A549 (cell line): ENCODE measurements around the gene PNPLA7. TPM values are rescaled to one million over a fixed set of nuclear protein-coding genes. Genes with fewer than 3 reads are reported as not detected.

Experiments used
- ATAC-seq, 2 experiments: fragments of 200-7000 bp in 1 of 2; fragments of >200 bp in 1 of 2; cut with Nextera tagmentation in 1 of 2; cut with Tn5 transposase in 1 of 2; 3 replicates each; pipeline versions ENCODE4 v1.8.0 to v1.9.1; 2018 to 2020; ENCODE audit warnings: mild to moderate bottlenecking in 1 of 2, moderate library complexity in 1 of 2
- CTCF ChIA-PET: fragments of 300-600 bp; sonication (Branson Sonifier 250); formaldehyde crosslinking; extraction: SDS; loops from one replicate; lab custom pipeline; 2021; ENCODE audit warnings: antibody characterized with exemption, inconsistent platforms; lab: Yijun Ruan, JAX
- POLR2A ChIA-PET: fragments of 350-600 bp; formaldehyde crosslinking; extraction: SDS; loops from one replicate; lab custom pipeline; 2021; ENCODE audit warnings: antibody characterized with exemption, inconsistent platforms; lab: Yijun Ruan, JAX
- DNase-seq, 2 experiments: peaks; one replicate each; pipeline versions ENCODE4 v3.0.0 to v3.0.0-alpha.2; 2011 to 2016; ENCODE audit warnings: low read depth in 1 of 2, low spot score in 1 of 2
- FAIRE-seq: peaks from 2 replicates; lab custom pipeline; 2011; peaks lifted over from hg19 to GRCh38; lab: Jason Lieb, UNC
- H3K27ac ChIP-seq, 2 experiments: fragments of >200 bp; sonication (Bioruptor Twin); formaldehyde crosslinking; 3 replicates each; pipeline ENCODE4 v1.5.1; 2016 to 2017
- H3K4me1 ChIP-seq: fragments of >200 bp; sonication (Bioruptor Twin); formaldehyde crosslinking; 3 replicates; pipeline ENCODE4 v1.6.1; 2016
- H3K4me2 ChIP-seq: fragments of >200 bp; sonication (Bioruptor Twin); formaldehyde crosslinking; 3 replicates; pipeline ENCODE4 v1.6.1; 2016
- H3K4me3 ChIP-seq: fragments of >200 bp; sonication (Bioruptor Twin); formaldehyde crosslinking; 3 replicates; pipeline ENCODE4 v1.5.1; 2016
- H3K9me3 ChIP-seq: fragments of >200 bp; sonication (Bioruptor Twin); formaldehyde crosslinking; 3 replicates; pipeline ENCODE4 v1.6.1; 2016
- ATOH8 ChIP-seq: fragments of 250-450 bp; sonication (Bioruptor Pico); IDR thresholded peaks from 2 replicates; pipeline ENCODE4 v1.5.0; 2020; ENCODE audit warnings: low read depth, mild to moderate bottlenecking, moderate library complexity
- CEBPB ChIP-seq, 2 experiments: fragments of >200 bp in 1 of 2; sonication (Bioruptor Twin) in 1 of 2; formaldehyde crosslinking in 1 of 2; IDR thresholded peaks; 2 replicates each; pipeline ENCODE4 v1.6.1; 2012 to 2016
- CHD4 ChIP-seq: fragments of 200-600 bp; sonication (generic); IDR thresholded peaks from 2 replicates; pipeline ENCODE4 v1.6.1; 2016; ENCODE audit warnings: antibody characterized with exemption, mild to moderate bottlenecking, borderline replicate concordance
- E2F6 ChIP-seq: IDR thresholded peaks from 2 replicates; pipeline ENCODE4 v1.6.1; 2012; ENCODE audit warnings: low read depth, borderline replicate concordance
- ESRRA ChIP-seq: fragments of 150-350 bp; IDR thresholded peaks from 2 replicates; pipeline ENCODE4 v1.6.1; 2014; ENCODE audit warnings: mild to moderate bottlenecking, low read length, borderline replicate concordance
- FOSL2 ChIP-seq, 2 experiments: fragments of 450-650 bp in 1 of 2; fragments of >200 bp in 1 of 2; sonication (Bioruptor Twin) in 1 of 2; formaldehyde crosslinking; IDR thresholded peaks; 2 replicates each; pipeline versions ENCODE4 v1.5.0 to v1.6.1; 2016 to 2020; ENCODE audit warnings: mild to moderate bottlenecking in 1 of 2, moderate library complexity in 1 of 2
- FOXS1 ChIP-seq: fragments of 250-450 bp; sonication (Bioruptor Pico); IDR thresholded peaks from 2 replicates; pipeline ENCODE4 v1.5.0; 2020; ENCODE audit warnings: mild to moderate bottlenecking, moderate library complexity
- HDAC2 ChIP-seq: fragments of 200-600 bp; sonication (generic); IDR thresholded peaks from 2 replicates; pipeline ENCODE4 v1.6.1; 2016
- HES2 ChIP-seq: fragments of >200 bp; sonication (Bioruptor Twin); formaldehyde crosslinking; IDR thresholded peaks from 2 replicates; pipeline ENCODE4 v1.6.1; 2016
- HOXB13 ChIP-seq: fragments of 250-450 bp; sonication (Bioruptor Pico); IDR thresholded peaks from 2 replicates; pipeline ENCODE4 v1.5.0; 2020; ENCODE audit warnings: low read depth, mild to moderate bottlenecking, moderate library complexity
- KDM5A ChIP-seq: fragments of 200-600 bp; sonication (generic); IDR thresholded peaks from 2 replicates; pipeline ENCODE4 v1.6.1; 2016; ENCODE audit warnings: antibody characterized with exemption, mild to moderate bottlenecking
- POLR2A ChIP-seq: IDR thresholded peaks from 2 replicates; pipeline ENCODE4 v1.6.1; 2012; ENCODE audit warnings: mild to moderate bottlenecking, low read length
- RFX5 ChIP-seq: fragments of 450-650 bp; IDR thresholded peaks from 2 replicates; pipeline ENCODE4 v1.7.1; 2014; ENCODE audit warnings: antibody characterized with exemption, mild to moderate bottlenecking, moderate library complexity
- TP53 ChIP-seq: fragments of 250-450 bp; sonication (Bioruptor Pico); IDR thresholded peaks from 2 replicates; pipeline ENCODE4 v1.5.0; 2021; ENCODE audit warnings: mild to moderate bottlenecking, moderate library complexity
- USF2 ChIP-seq: fragments of 450-650 bp; IDR thresholded peaks from 2 replicates; pipeline ENCODE4 v1.6.1; 2014; ENCODE audit warnings: antibody characterized with exemption
- ZC3H11A ChIP-seq: fragments of 450-650 bp; IDR thresholded peaks from 2 replicates; pipeline ENCODE4 v1.6.1; 2014; ENCODE audit warnings: antibody characterized with exemption, mild to moderate bottlenecking
- ZFP36 ChIP-seq: fragments of 450-650 bp; IDR thresholded peaks from 2 replicates; pipeline ENCODE4 v1.6.1; 2014; ENCODE audit warnings: borderline replicate concordance; ENCODE audit not compliant: partially characterized antibody
- ZNF302 ChIP-seq: fragments of 250-450 bp; sonication (Bioruptor Pico); IDR thresholded peaks from 2 replicates; pipeline ENCODE4 v1.9.0; 2021; ENCODE audit warnings: inconsistent platforms, mild to moderate bottlenecking, moderate library complexity
- ZSCAN20 ChIP-seq: fragments of 250-450 bp; sonication (Bioruptor Pico); IDR thresholded peaks from 2 replicates; pipeline ENCODE4 v1.8.0; 2022; ENCODE audit warnings: mild to moderate bottlenecking, moderate library complexity
- WGBS: methylation state at CpG from one replicate; pipeline ENCODE4 v1.1.6; 2017; ENCODE audit errors: missing lambda C conversion rate; 5-methylcytosine and 5-hydroxymethylcytosine counted together
- polyA plus RNA-seq, 4 experiments: library from polyadenylated mRNA; depleted of rRNA in 3 of 4; stranded (reverse); fragments of >200 nt; fragmentation: RNase III in 1 of 4; extraction: RNeasy Plus Mini Kit Qiagen cat#74134 plus additional on column Dnase treatment in 1 of 4; gene quantifications; 2 replicates in 3 of 4; 3 replicates in 1 of 4; pipeline ENCODE4 v1.2.3, GENCODE V29; 2011 to 2017

The PNPLA7 gene
- polyA plus RNA-seq, 2 of the 4 experiments (the other 2 are of a cell fraction), result 0.31 to 1.1 TPM

GRCh38 chr9:137531099-137531765 lies 19.0 kb downstream of the PNPLA7 start (continued):
- TF ChIP-seq HOXB13 (CRISPR knock-in tag) (no peak), ESRRA (no peak), KDM5A (no peak)
- TF ChIP-seq, all 56 proteins: peak for 0

- no peak for FAIRE-seq
Measured at GRCh38 chr9:137530331-137530730, 19.9 kb downstream of the PNPLA7 start.

GRCh38 chr9:137524981-137525317 lies 25.3 kb downstream of the PNPLA7 start:
- POLR2A ChIA-PET, result no interaction called here
- H3K4me2 ChIP-seq, result no peak overlapping the region; the same call in 2 of the 3 replicates
- FAIRE-seq (no peak), ATAC-seq (no peak), DNase-seq (no peak)
- H3K4me1 ChIP-seq, result no peaks in the 10 kb centered on the region
- H3K4me3 ChIP-seq, result no peak overlapping the region
- 77% methylated on average over 5 of the region's 5 CpGs for WGBS
- no peak overlapping the region for H3K27ac ChIP-seq
- H3K9me3 ChIP-seq, result no peaks in the 10 kb centered on the region
- TF ChIP-seq TP53 (CRISPR knock-in tag), result no peak
- TF ChIP-seq ZC3H11A, result no peak
- no peak for TF ChIP-seq RFX5
- CTCF ChIA-PET, result interaction anchor here (0.7 to 3.3 kb wide), 14 partner anchors 10 to 299 kb away, joined by 3 to 15 read pairs (median 4); partner anchors contain the start of genes EXD3, NOXA1 and NRARP

More at GRCh38 chr9:137530331-137530730, 19.9 kb downstream of the PNPLA7 start:
- POLR2A ChIA-PET, result no interaction called here
- Histone ChIP-seq H3K9me3 (no peaks in the 10 kb centered on the region), H3K4me2 (no peak overlapping the region), H3K4me3 (no peak overlapping the region), H3K27ac (no peak overlapping the region), H3K4me1 (peaks cover 4% of the 10 kb centered on the region)
- DNase-seq, result no peak
- CTCF ChIA-PET, result interaction anchor here (1.1 kb wide), 1 partner anchor 11 kb away, joined by 3 read pairs; no protein-coding TSS in a partner anchor
- WGBS, result 64% methylated on average over 5 of the region's 5 CpGs
- no peak for TF ChIP-seq HDAC2
- TF ChIP-seq CEBPB (IDR thresholded peaks at IDR 0.05), result no peak
- no peak for ATAC-seq

- ATAC-seq, result no peak
- POLR2A ChIA-PET, result no interaction called here
Measured at GRCh38 chr9:137524161-137524980, 25.8 kb downstream of the PNPLA7 start.

More at GRCh38 chr9:137524161-137524980, 25.8 kb downstream of the PNPLA7 start:
- H3K4me1 ChIP-seq, result no peaks in the 10 kb centered on the region
- WGBS, result 87% methylated on average over 33 of the region's 33 CpGs
- CTCF ChIA-PET, result interaction anchor here (0.7 to 3.7 kb wide), 15 partner anchors 10 to 237 kb away, joined by 3 to 15 read pairs (median 4); partner anchors contain the start of genes EXD3, NOXA1 and NRARP
- no peaks in the 10 kb centered on the region for H3K9me3 ChIP-seq
- DNase-seq (no peak), FAIRE-seq (no peak)
- no peak overlapping the region for H3K27ac ChIP-seq
- no peak for TF ChIP-seq E2F6
- no peak for TF ChIP-seq CHD4
- no peak for TF ChIP-seq ZNF302 (CRISPR knock-in tag)
- no peak for TF ChIP-seq ZSCAN20 (CRISPR knock-in tag)
- no peak for TF ChIP-seq HES2
- TF ChIP-seq FOXS1 (CRISPR knock-in tag), result no peak
- no peak for TF ChIP-seq ESRRA
- TF ChIP-seq POLR2A, result no peak
- no peak for TF ChIP-seq ZC3H11A
- no peak for TF ChIP-seq FOSL2 (IDR thresholded peaks at IDR 0.05)
- TF ChIP-seq FOSL2 (CRISPR knock-in tag; IDR thresholded peaks at IDR 0.05), result no peak
- no peak for TF ChIP-seq KDM5A
- TF ChIP-seq ATOH8 (CRISPR knock-in tag), result no peak
- TF ChIP-seq USF2, result no peak
- TF ChIP-seq ZFP36, result no peak
- H3K4me3 ChIP-seq, result no peak overlapping the region
- H3K4me2 ChIP-seq, result no peak overlapping the region
